Stimulated activated CD4-positive, alpha-beta T cell treated with anti-CD3 and anti-CD28 coated beads, Interleukin-2, amount 100 ng/mL, for 48 hours (primary cell): ENCODE measurements around the gene DISC1.
A peak's percentile ranks its signal among the peaks of the same experiment; 100 is the strongest.
"Not testable (repeated sequence)": the region's sequence is repeated elsewhere in the genome, so short reads cannot be mapped to it uniquely, and the experiment has no call there.

Experiments
- DNase-seq, 2 donors: peaks; one replicate each; pipeline ENCODE4 v3.0.0-alpha.2; 2020

The DISC1 gene

GRCh38 chr1:231865331-231865730, 238.7 kb downstream of the DISC1 start:
- DNase-seq = no peak

- peak; percentile 57 to 63 for DNase-seq
Measured at GRCh38 chr1:231866392-231867331, 240.1 kb downstream of the DISC1 start.

GRCh38 chr1:231867607-231868006, 241.0 kb downstream of the DISC1 start:
- DNase-seq = no peak

GRCh38 chr1:231869364-231869763, 242.8 kb downstream of the DISC1 start:
- DNase-seq = no peak

GRCh38 chr1:231871471-231871870, 244.9 kb downstream of the DISC1 start:
- no peak for DNase-seq

GRCh38 chr1:231871878-231872277, 245.3 kb downstream of the DISC1 start:
- DNase-seq = no peak

- no peak for DNase-seq
Measured at GRCh38 chr1:231872461-231872910, 245.9 kb downstream of the DISC1 start.

- DNase-seq = no peak
Measured at GRCh38 chr1:231878737-231879136, 252.1 kb downstream of the DISC1 start.

GRCh38 chr1:231879296-231879695, 252.7 kb downstream of the DISC1 start:
- no peak for DNase-seq

GRCh38 chr1:231882333-231882732, 255.7 kb downstream of the DISC1 start:
- DNase-seq = no peak

- no peak for DNase-seq
Measured at GRCh38 chr1:231882790-231883189, 256.2 kb downstream of the DISC1 start.

- no peak for DNase-seq
Measured at GRCh38 chr1:231883382-231883781, 256.8 kb downstream of the DISC1 start.

GRCh38 chr1:231885209-231885854, 258.7 kb downstream of the DISC1 start:
- no peak for DNase-seq

GRCh38 chr1:231887166-231887565, 260.6 kb downstream of the DISC1 start:
- no peak for DNase-seq

- no peak for DNase-seq
Measured at GRCh38 chr1:231887866-231888265, 261.3 kb downstream of the DISC1 start.

GRCh38 chr1:231890791-231891190, 264.2 kb downstream of the DISC1 start:
- no peak for DNase-seq

- no peak for DNase-seq
Measured at GRCh38 chr1:231893400-231894102, 267.0 kb downstream of the DISC1 start.

- DNase-seq = no peak
Measured at GRCh38 chr1:231896806-231897205, 270.2 kb downstream of the DISC1 start.

- DNase-seq = no peak
Measured at GRCh38 chr1:231899046-231899445, 272.5 kb downstream of the DISC1 start.

GRCh38 chr1:231899713-231900435, 273.3 kb downstream of the DISC1 start:
- no peak for DNase-seq

- DNase-seq = no peak
Measured at GRCh38 chr1:231903586-231904081, 277.0 kb downstream of the DISC1 start.

GRCh38 chr1:231907310-231907709, 280.7 kb downstream of the DISC1 start:
- DNase-seq = not testable (repeated sequence)

GRCh38 chr1:231913493-231913892, 286.9 kb downstream of the DISC1 start:
- no peak for DNase-seq
